HepG2 (cell line): ENCODE measurements around the gene GRAMD1A. TPM values are rescaled to one million over a fixed set of nuclear protein-coding genes. Genes with fewer than 3 reads are reported as not detected.
A peak's percentile ranks its signal among the peaks of the same experiment; 100 is the strongest.

ENCODE experiments used
- CC2D1A ChIP-seq: sonication (generic); formaldehyde crosslinking; IDR thresholded peaks from 2 replicates; pipeline ENCODE4 v1.8.1; 2023; ENCODE audit warnings: mild to moderate bottlenecking, missing genetic modification reagents
- DNMT3B ChIP-seq: conservative IDR thresholded peaks from 2 replicates; pipeline ENCODE4 v1.6.1; 2016; ENCODE audit warnings: missing biosample characterization, control low read depth
- DR1 ChIP-seq: sonication (generic); formaldehyde crosslinking; IDR thresholded peaks from 2 replicates; pipeline ENCODE4 v1.8.0; 2021; ENCODE audit warnings: mild to moderate bottlenecking, missing genetic modification reagents, inconsistent platforms
- ELF3 ChIP-seq: IDR thresholded peaks from 2 replicates; pipeline ENCODE4 v1.6.1; 2016; ENCODE audit warnings: missing genetic modification reagents, missing compliant biosample characterization
- FLYWCH1 ChIP-seq: sonication (generic); formaldehyde crosslinking; IDR thresholded peaks from 2 replicates; pipeline ENCODE4 v1.8.1; 2023; ENCODE audit warnings: mild to moderate bottlenecking, missing genetic modification reagents
- FOXJ3 ChIP-seq: sonication (generic); formaldehyde crosslinking; IDR thresholded peaks from 2 replicates; pipeline ENCODE4 v1.4.0; 2020; ENCODE audit warnings: missing genetic modification reagents, mild to moderate bottlenecking, borderline replicate concordance
- GMEB1 ChIP-seq: sonication (generic); formaldehyde crosslinking; IDR thresholded peaks from 2 replicates; pipeline ENCODE4 v1.5.1; 2020; ENCODE audit warnings: missing genetic modification reagents, mild to moderate bottlenecking, borderline replicate concordance
- GZF1 ChIP-seq: sonication (generic); formaldehyde crosslinking; IDR thresholded peaks from 2 replicates; pipeline ENCODE4 v1.5.1; 2020; ENCODE audit warnings: mild to moderate bottlenecking, missing genetic modification reagents
- MTA1 ChIP-seq: sonication (generic); formaldehyde crosslinking; IDR thresholded peaks from 2 replicates; pipeline ENCODE4 v1.4.0; 2020; ENCODE audit warnings: missing genetic modification reagents, mild to moderate bottlenecking, borderline replicate concordance
- PREB ChIP-seq: sonication (generic); formaldehyde crosslinking; IDR thresholded peaks from 2 replicates; pipeline ENCODE4 v1.4.0; 2020; ENCODE audit warnings: missing genetic modification reagents
- SOX13 ChIP-seq, 3 experiments: fragments of 450-650 bp in 1 of 3; sonication (generic) in 1 of 3; formaldehyde crosslinking in 1 of 3; IDR thresholded peaks in 2 of 3; conservative IDR thresholded peaks in 1 of 3; 2 replicates each; pipeline versions ENCODE4 v1.5.0 to v1.6.1; 2016 to 2020; ENCODE audit warnings: antibody characterized with exemption in 1 of 3, mild to moderate bottlenecking in 1 of 3, missing compliant biosample characterization in 1 of 3, missing genetic modification reagents in 1 of 3, moderate library complexity in 1 of 3
- UBTF ChIP-seq: sonication (generic); formaldehyde crosslinking; IDR thresholded peaks from 2 replicates; pipeline ENCODE4 v1.4.0; 2020; ENCODE audit warnings: mild to moderate bottlenecking, missing genetic modification reagents
- ZC3H4 ChIP-seq: sonication (generic); formaldehyde crosslinking; IDR thresholded peaks from 2 replicates; pipeline ENCODE4 v1.4.0; 2020; ENCODE audit warnings: missing genetic modification reagents, borderline replicate concordance
- ZMYM2 ChIP-seq: sonication (generic); formaldehyde crosslinking; IDR thresholded peaks from 2 replicates; pipeline ENCODE4 v1.8.0; 2022; ENCODE audit warnings: mild to moderate bottlenecking, missing genetic modification reagents
- ZNF136 ChIP-seq: sonication (generic); formaldehyde crosslinking; IDR thresholded peaks from 2 replicates; pipeline ENCODE4 v1.8.1; 2022; ENCODE audit warnings: low read depth, mild to moderate bottlenecking, moderate library complexity, missing genetic modification reagents
- ZNF441 ChIP-seq: sonication (generic); formaldehyde crosslinking; IDR thresholded peaks from 2 replicates; pipeline ENCODE4 v1.7.0; 2021; ENCODE audit warnings: missing genetic modification reagents, borderline replicate concordance
- ZNF646 ChIP-seq: sonication (generic); formaldehyde crosslinking; IDR thresholded peaks from 2 replicates; pipeline ENCODE4 v1.9.0; 2021; ENCODE audit warnings: mild to moderate bottlenecking, missing genetic modification reagents
- ZNF670 ChIP-seq: sonication (generic); formaldehyde crosslinking; IDR thresholded peaks from 2 replicates; pipeline ENCODE4 v1.8.0; 2022; ENCODE audit warnings: mild to moderate bottlenecking, missing genetic modification reagents, borderline replicate concordance
- polyA plus RNA-seq, 8 experiments: library from polyadenylated mRNA; depleted of rRNA in 3 of 8; stranded (reverse) in 7 of 8; unstranded in 1 of 8; fragments of >200 nt; fragmentation: Illumina TruSeq in 4 of 8; extraction: Trizol in 4 of 8; gene quantifications; 2 replicates each; pipeline versions ENCODE4 v1.2.1 to v1.2.3, GENCODE V29; 2011 to 2016; ENCODE audit warnings: low read depth in 4 of 8, missing spikeins in 1 of 8, mixed read lengths in 1 of 8; ENCODE audit not compliant: insufficient read depth in 1 of 8
- total RNA-seq, 5 experiments: library from RNA; depleted of rRNA; stranded (reverse); fragments of >200 nt; fragmentation: Illumina TruSeq; extraction: Trizol; gene quantifications; 2 replicates each; pipeline ENCODE4 v1.2.3, GENCODE V29; 2016; ENCODE audit warnings: low read depth in 1 of 5

GRAMD1A gene
- total and polyA plus RNA-seq, 2 of the 13 experiments (the other 11 are each of a cell fraction or from before 2014, with no cell fraction given): 14.7 to 181 TPM

GRCh38 chr19:34997071-34997617 is 3.0 kb upstream of the GRAMD1A start (continued):
- TF ChIP-seq ZNF136 (CRISPR knock-in tag): no peak
- no peak for TF ChIP-seq UBTF
- no peak for TF ChIP-seq DR1 (CRISPR knock-in tag)
- no peak for TF ChIP-seq PREB
- no peak for TF ChIP-seq ZNF670
- 0 out of 2 replicates have a peak, but pooled peaks have one; percentile 35 for TF ChIP-seq ZMYM2
- TF ChIP-seq CC2D1A (CRISPR knock-in tag): no peak
- TF ChIP-seq ZNF646 (CRISPR knock-in tag): no peak
- TF ChIP-seq ZNF441 (CRISPR knock-in tag): no peak
- TF ChIP-seq ELF3 (CRISPR knock-in tag): peak; percentile 31; the same call in 1 of the 2 replicates
- TF ChIP-seq GMEB1 (CRISPR knock-in tag): no peak
- no peak for TF ChIP-seq DNMT3B (CRISPR knock-in tag)
- TF ChIP-seq FLYWCH1: no peak
- no peak for TF ChIP-seq MTA1 (CRISPR knock-in tag)
- no peak for TF ChIP-seq GZF1 (CRISPR knock-in tag)
- 0 out of 2 replicates have a peak, but pooled peaks have one; percentile 18 for TF ChIP-seq FOXJ3 (CRISPR knock-in tag)
- TF ChIP-seq ZC3H4: no peak
- TF ChIP-seq SOX13 (IDR thresholded peaks at IDR 0.05): no peak
- peak in 1 of 2 experiments; percentile 66; a peak in 1 of 4 replicates for TF ChIP-seq SOX13 (CRISPR knock-in tag; conservative IDR thresholded peaks at IDR 0.05 in 1 of 2, IDR thresholded peaks at IDR 0.05 in 1 of 2)
